CD4-positive, alpha-beta T cell treated with Interleukin-6 for 4 hours (primary cell): Measurements from ENCODE around the gene XYLT1.

Source experiments
- DNase-seq: peaks from one replicate; pipeline ENCODE4 v3.0.0-alpha.2; 2020; ENCODE audit warnings: mixed read lengths

Gene XYLT1

GRCh38 chr16:17171250-17172143 lies 299.3 kb downstream of the XYLT1 start:
- no peak for DNase-seq

- DNase-seq, result no peak
Observed at GRCh38 chr16:17170435-17170834, 300.3 kb downstream of the XYLT1 start.

DNA sequence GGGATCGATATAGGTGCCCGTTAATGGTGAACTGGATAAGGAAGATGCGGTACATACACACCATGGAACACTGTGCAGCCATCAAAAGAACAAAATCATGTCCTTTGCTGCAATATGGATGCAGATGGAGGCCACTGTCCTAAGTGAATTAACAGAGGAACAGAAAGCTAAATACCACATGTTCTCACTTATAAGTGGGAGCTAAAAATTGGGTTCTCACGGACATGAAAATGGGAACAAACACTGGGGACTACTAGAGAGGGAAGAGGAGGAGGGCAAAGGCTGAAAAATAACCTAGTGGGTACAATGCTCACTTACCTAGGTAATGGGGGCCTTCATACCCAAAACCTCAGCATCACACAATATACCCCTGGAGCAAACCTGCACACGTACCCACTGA lies 302.6 kb downstream of the XYLT1 start:
- no peak for DNase-seq

DNA sequence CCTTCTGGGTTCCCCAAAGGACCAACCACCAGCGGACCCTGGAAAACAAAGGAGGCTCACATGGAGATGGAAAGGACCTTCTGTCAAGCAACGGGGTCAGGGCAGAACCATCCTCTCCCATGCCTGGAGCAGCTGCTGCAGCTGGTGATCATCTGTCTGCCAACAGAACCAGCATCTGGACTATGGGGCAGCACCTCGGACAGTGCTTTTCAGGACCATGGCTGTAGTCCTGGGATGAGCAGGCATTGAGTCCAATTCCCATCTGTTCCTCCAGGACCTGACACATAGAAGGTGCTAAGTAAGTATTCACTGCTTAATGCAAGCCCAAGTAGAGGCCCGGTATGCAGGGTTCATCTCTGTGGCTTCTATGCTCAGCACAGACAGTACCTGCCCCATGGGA lies 304.7 kb downstream of the XYLT1 start:
- no peak for DNase-seq

DNA sequence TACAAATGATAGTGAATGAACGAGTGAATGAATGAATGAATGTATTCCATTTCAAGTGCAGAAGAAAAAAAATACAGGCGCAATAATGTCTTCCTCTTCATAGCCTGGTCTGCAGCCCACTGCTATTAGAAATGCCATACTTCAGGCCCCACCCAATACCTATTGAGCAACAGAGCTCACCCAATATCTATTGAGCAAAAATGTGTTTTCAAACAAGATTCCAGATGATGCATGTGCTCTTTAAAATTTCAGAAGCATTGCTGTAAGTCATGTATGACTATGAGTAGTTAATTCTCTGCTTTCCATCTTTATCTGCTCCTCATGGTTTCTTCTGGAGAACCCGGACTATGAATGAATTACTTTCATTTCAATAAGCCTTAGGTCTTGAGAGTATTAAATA lies 308.2 kb downstream of the XYLT1 start:
- no peak for DNase-seq

- DNase-seq, result no peak
Observed at GRCh38 chr16:17160920-17161431, 309.8 kb downstream of the XYLT1 start.

DNA sequence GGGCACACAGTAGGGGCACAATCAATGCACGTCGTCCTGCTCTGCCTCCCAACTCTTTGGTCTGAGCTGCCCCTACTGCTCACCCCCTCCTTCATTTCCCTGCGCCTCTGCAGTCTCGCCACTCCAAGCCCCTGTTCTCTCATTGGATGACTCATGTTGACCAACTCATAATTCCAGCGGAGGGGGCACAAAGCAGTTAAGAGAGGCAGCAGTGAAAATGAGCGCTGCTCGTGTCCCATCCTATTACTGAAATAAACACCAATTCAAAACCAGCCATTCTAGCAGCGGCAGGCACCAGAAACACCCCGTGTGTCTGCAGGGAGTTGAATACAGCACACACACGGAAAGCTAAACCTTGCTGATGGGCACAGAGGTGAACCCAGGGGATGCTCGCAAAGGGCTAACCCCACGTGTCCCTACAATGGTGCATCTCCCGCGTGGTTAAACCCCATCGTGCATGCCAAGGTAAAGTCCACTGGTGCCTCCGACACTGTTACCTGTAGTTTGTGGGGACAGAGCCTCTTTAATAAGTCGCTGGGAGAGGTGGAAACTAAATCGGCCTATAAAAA lies 310.4 kb downstream of the XYLT1 start:
- DNase-seq, result no peak

- no peak for DNase-seq
Observed at GRCh38 chr16:17159617-17160016, 311.1 kb downstream of the XYLT1 start.

GRCh38 chr16:17155936-17156335 lies 314.8 kb downstream of the XYLT1 start:
- no peak for DNase-seq

- DNase-seq, result no peak
Observed at GRCh38 chr16:17155485-17155884, 315.3 kb downstream of the XYLT1 start.

DNA sequence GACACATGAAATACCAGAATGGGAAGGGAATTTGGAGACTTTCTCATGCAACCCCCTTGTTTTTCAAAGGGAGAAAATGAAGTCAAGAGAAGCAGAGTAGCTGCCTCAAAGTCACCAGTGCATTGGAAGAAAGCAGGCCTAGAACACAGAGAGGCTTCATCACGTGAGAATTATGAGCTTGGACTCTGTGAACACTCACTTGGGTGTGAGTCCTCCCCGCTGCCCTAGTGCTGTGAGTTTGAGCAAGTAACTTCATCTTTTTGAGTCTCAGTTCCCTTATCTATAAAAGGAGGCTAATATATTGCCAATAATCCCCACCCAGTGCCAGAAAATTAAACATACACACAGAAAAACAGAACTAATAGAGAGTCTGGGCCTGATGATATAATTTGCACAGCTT lies 315.8 kb downstream of the XYLT1 start:
- no peak for DNase-seq

DNA sequence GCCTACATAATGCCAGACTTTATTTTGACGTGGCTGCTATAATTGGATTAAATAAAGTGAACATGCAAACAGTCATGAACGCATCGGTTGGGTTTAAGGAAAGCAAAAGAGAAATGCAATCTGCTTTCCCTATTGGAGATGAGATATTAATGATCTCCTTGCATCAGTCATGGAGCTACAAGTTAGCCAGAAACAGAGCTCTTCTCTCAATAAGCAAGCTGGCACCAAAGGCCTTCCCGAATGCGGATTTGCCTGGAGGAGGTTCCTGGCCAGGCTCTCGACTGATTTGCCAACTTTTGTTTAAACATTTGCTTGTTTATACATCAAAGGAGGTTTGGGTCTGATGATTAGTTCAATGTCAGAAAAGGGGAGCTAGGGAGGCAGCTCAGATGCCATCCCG lies 318.4 kb downstream of the XYLT1 start:
- DNase-seq, result no peak

GRCh38 chr16:17151335-17151734 lies 319.4 kb downstream of the XYLT1 start:
- DNase-seq, result no peak

DNA sequence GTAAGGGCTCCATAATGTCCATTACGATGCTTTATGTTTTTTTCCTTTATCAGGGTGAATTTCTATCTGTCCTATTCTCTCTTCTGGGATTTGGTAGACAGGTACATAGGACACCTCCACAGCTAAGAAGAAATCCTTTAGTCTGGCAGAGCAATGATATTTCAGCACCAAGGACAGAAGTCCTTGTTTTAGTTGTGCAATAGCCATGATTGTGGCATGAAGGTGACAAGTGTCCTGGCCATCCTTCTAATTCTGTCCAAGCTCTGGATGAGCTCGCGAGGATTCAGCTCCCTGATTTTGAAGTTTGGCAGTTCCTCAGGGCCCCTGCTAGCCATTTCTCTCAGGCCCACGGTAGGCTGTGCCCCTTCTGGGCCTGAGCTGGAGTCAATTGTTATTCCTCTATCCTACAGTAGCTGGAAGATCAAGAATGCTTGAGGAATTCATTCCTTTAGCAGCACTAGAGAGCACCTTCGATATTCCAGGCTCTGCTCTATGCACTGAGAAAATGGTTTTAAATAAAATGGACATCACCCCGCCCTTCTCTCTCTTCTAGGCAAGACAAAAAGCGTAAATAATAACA lies 320.8 kb downstream of the XYLT1 start:
- no peak for DNase-seq

DNA sequence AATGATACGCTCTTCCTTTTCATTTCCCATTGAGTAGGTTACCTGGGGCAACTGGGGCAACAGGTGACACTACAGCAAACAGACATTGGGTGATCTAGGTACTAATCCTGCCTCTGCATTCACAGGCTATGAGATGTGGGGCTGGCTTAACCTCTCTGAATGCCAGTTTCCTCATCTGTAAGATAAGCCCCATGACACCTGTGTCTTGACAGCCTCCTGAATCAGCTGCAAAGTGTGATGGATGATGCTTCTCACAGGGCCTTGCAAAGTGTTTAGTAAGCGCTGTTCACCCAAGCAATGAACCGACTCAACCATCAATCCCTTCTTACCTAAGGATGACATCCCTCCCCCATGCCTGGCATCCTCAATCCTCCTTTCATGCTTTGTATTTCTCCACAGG lies 322.8 kb downstream of the XYLT1 start:
- no peak for DNase-seq

- DNase-seq, result no peak
Observed at GRCh38 chr16:17145029-17145428, 325.7 kb downstream of the XYLT1 start.

GRCh38 chr16:17144431-17144830 lies 326.3 kb downstream of the XYLT1 start:
- no peak for DNase-seq

- DNase-seq, result no peak
Observed at GRCh38 chr16:17143546-17144419, 327.0 kb downstream of the XYLT1 start.

DNA sequence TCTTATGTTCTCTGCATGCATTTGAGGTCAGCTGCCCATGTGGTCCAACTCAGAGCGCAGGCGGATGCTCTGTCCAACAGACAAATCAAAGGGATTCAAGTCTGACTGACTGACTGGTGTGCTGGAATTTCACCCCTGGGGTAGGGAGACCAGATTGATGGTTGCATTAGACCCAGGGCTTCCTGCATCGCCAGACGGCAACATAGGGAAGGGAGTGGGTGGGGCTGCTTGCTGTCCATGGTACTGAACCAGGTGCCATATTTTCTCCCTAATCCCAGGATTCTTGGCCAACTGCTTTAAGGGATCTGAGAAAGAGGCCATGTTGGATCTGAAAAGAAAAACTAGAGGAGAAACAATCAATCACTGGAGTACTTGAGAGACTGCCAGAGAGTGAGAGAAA lies 332.0 kb downstream of the XYLT1 start:
- DNase-seq, result no peak

DNA sequence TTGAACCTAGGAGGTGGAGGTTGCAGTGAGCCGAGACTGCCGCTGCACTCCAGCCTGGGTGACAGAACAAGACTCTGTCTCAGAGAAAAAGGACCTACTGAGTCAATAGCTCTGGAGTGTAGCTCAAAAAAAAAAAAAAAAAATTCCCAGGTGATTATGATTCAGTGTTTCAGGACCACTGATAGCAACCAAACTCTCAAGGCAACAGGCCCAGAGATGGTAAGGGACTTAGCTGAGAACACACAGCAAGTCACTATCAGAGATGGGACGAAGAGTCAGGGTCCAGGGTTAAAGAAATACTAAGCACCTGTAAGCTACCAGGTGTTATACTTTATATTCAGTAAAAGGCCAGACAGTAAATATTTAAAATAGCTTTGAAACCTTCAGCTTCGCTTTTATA lies 335.3 kb downstream of the XYLT1 start:
- no peak for DNase-seq

DNA sequence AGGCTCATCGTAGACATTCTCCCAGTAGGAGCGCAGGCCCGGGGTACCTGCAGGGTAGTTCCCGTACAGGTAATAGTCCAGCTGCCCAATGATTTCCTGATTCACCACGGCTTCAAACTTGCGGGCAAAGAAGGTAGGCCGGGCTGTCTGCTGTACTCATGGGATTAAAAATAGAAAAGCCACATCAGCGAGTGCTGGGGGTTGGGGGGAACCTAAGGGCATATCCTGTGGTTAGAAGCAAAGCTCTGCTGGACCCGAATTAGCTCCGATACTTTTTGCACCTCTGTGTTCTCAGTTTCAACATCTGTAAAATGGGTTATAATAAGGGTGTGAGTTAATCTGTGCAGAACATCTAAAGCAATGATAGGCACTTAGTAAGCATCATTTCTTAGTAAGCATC lies 336.2 kb downstream of the XYLT1 start:
- DNase-seq, result no peak

DNA sequence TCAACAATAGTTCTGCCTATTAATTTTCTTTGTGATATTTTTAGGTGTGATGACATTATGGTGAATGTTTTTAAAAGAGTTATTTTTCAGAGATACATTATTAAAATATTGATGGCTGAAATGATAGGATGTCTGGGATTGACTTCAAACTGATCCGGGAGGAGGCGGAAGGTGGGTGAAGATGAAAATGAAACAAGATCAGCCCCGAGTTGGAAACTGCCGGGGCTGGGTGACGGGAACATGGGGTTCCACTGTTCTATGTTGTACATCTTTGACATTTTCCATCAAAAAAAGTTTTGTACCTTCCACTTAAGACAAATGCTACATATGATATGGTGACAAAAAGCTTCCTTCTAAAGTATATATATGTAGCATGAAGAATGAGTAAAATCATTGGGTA lies 336.9 kb downstream of the XYLT1 start:
- no peak for DNase-seq

GRCh38 chr16:17131351-17131750 lies 339.4 kb downstream of the XYLT1 start:
- no peak for DNase-seq
